HCT116 (cell line): ENCODE results near the gene PSENEN. TPM values are rescaled to one million over a fixed set of nuclear protein-coding genes. Genes with fewer than 3 reads are reported as not detected.

Experiments used
- ATAC-seq: fragments of 200-7000 bp; cut with Tn5 transposase; 2 replicates; pipeline ENCODE4 v1.9.1; 2020; ENCODE audit warnings: mild to moderate bottlenecking, moderate library complexity
- BruUV-seq: library from RNA; stranded (reverse); fragments of 400-500 nt; replicated peaks from 2 replicates; lab custom pipeline; 2021; lab: Mats Ljungman, UMichigan
- CTCF ChIA-PET: fragments of 300-600 bp; sonication (Branson Sonifier 250); formaldehyde crosslinking; loops from one replicate; lab custom pipeline; 2021; ENCODE audit warnings: antibody characterized with exemption; lab: Charles Lee
- POLR2A ChIA-PET: fragments of 300-600, 350-600 bp; sonication (Branson Sonifier 250); formaldehyde crosslinking; loops from one replicate; lab custom pipeline; 2021; ENCODE audit warnings: antibody characterized with exemption; lab: Charles Lee
- RAD21 ChIA-PET, 2 experiments: fragments of 300-600 bp; sonication (Branson Sonifier 250); formaldehyde crosslinking; loops; one replicate each; lab custom pipeline; 2023; ENCODE audit warnings: low total read pairs in 2 of 2; ENCODE audit not compliant: uncharacterized antibody in 2 of 2, unreplicated experiment in 2 of 2, low non-redundant PET in 1 of 2; lab: Charles Lee
- DNase-seq: peaks from one replicate; pipeline ENCODE4 v3.0.0-alpha.2; 2010; ENCODE audit warnings: low read depth, low spot score
- H2AFZ ChIP-seq: fragments of 200-600 bp; shearing (Covaris generic), sonication (generic); 2 replicates; pipeline ENCODE4 v1.6.1; 2017; ENCODE audit warnings: low read depth, mixed run types, mixed read lengths, antibody characterized with exemption, low read length; ENCODE audit not compliant: poor library complexity, severe bottlenecking
- H3K27ac ChIP-seq: 2 replicates; pipeline ENCODE4 v1.5.1; 2012; ENCODE audit warnings: low read depth, low read length
- H3K27me3 ChIP-seq: fragments of 200-600 bp; sonication (generic); 2 replicates; pipeline ENCODE4 v1.6.1; 2016; ENCODE audit warnings: mixed run types, low read length, mixed read lengths; ENCODE audit not compliant: insufficient read depth
- H3K36me3 ChIP-seq, 2 experiments: fragments of 200-500 bp in 1 of 2; fragments of 200-600 bp in 1 of 2; sonication (Bioruptor generic) in 1 of 2; sonication (generic) in 1 of 2; 2 replicates each; pipeline versions ENCODE4 v1.5.1 to v1.6.1; 2014 to 2016; ENCODE audit warnings: low read length in 2 of 2, inconsistent platforms in 1 of 2, mixed read lengths in 1 of 2, mixed run types in 1 of 2; ENCODE audit not compliant: insufficient read depth in 2 of 2, control insufficient read depth in 1 of 2
- H3K4me1 ChIP-seq, 2 experiments: fragments of 200-600 bp in 1 of 2; sonication (generic) in 1 of 2; 2 replicates each; pipeline versions ENCODE4 v1.5.1 to v1.6.1; 2012 to 2017; ENCODE audit warnings: low read length in 2 of 2, inconsistent platforms in 1 of 2, mild to moderate bottlenecking in 1 of 2, mixed read lengths in 1 of 2, mixed run types in 1 of 2, moderate library complexity in 1 of 2; ENCODE audit not compliant: insufficient read depth in 2 of 2, control insufficient read depth in 1 of 2
- H3K4me2 ChIP-seq: fragments of 200-600 bp; sonication (generic); 2 replicates; pipeline ENCODE4 v1.6.1; 2017; ENCODE audit warnings: mixed run types, low read length, mixed read lengths
- H3K4me3 ChIP-seq, 2 experiments: fragments of 200-600 bp in 1 of 2; sonication (generic) in 1 of 2; replicated peaks in 1 of 2; 2 replicates each; pipeline ENCODE4 v1.5.1; 2011 to 2016; ENCODE audit warnings: low read length in 2 of 2, control low read depth in 1 of 2, low read depth in 1 of 2, mild to moderate bottlenecking in 1 of 2, mixed read lengths in 1 of 2, mixed run types in 1 of 2
- H3K79me2 ChIP-seq: fragments of 200-600 bp; sonication (generic); 2 replicates; pipeline ENCODE4 v1.6.1; 2017; ENCODE audit warnings: mild to moderate bottlenecking, mixed run types, low read length, moderate library complexity, mixed read lengths; ENCODE audit not compliant: insufficient read depth
- H3K9ac ChIP-seq: fragments of 200-600 bp; sonication (generic); 2 replicates; pipeline ENCODE4 v1.6.1; 2016; ENCODE audit warnings: low read length, mixed read lengths
- H3K9me2 ChIP-seq: fragments of 200-600 bp; sonication (generic), shearing (Covaris generic); 2 replicates; pipeline ENCODE4 v1.6.1; 2017; ENCODE audit warnings: mixed run types, mild to moderate bottlenecking, moderate library complexity; ENCODE audit not compliant: insufficient read depth
- H3K9me3 ChIP-seq, 2 experiments: fragments of 200-500 bp in 1 of 2; fragments of 200-600 bp in 1 of 2; sonication (Bioruptor generic) in 1 of 2; sonication (generic) in 1 of 2; 2 replicates each; pipeline ENCODE4 v1.6.1; 2014 to 2017; ENCODE audit warnings: low read length in 2 of 2, mixed read lengths in 2 of 2, inconsistent platforms in 1 of 2, low read depth in 1 of 2, mild to moderate bottlenecking in 1 of 2, mixed run types in 1 of 2, moderate library complexity in 1 of 2; ENCODE audit not compliant: control insufficient read depth in 1 of 2, insufficient read depth in 1 of 2
- H4K20me1 ChIP-seq: fragments of 200-600 bp; sonication (generic), shearing (Covaris generic); 2 replicates; pipeline ENCODE4 v1.6.1; 2017; ENCODE audit warnings: mixed run types, mild to moderate bottlenecking, moderate library complexity; ENCODE audit not compliant: insufficient read depth
- ELF1 ChIP-seq: IDR thresholded peaks from 2 replicates; pipeline ENCODE4 v1.6.1; 2012; ENCODE audit warnings: low read depth, borderline replicate concordance
- EZH2 ChIP-seq: fragments of 200-600 bp; sonication (generic); IDR thresholded peaks from 2 replicates; pipeline ENCODE4 v1.6.1; 2017; ENCODE audit warnings: antibody characterized with exemption, mixed run types
- EZH2phosphoT487 ChIP-seq: fragments of 200-600 bp; IDR thresholded peaks from 2 replicates; pipeline ENCODE4 v1.6.1; 2018; ENCODE audit warnings: antibody characterized with exemption, borderline replicate concordance
- MAX ChIP-seq: IDR thresholded peaks from 2 replicates; pipeline ENCODE4 v1.6.1; 2012
- REST ChIP-seq: IDR thresholded peaks from 2 replicates; pipeline ENCODE4 v1.6.1; 2012; ENCODE audit warnings: low read depth
- YY1 ChIP-seq: IDR thresholded peaks from 2 replicates; pipeline ENCODE4 v1.6.1; 2011; ENCODE audit warnings: low read length, low read depth, moderate library complexity, mild to moderate bottlenecking; ENCODE audit not compliant: insufficient replicate concordance; ENCODE audit errors: extremely low read depth
- intact Hi-C: fragments of 100-400 bp; cut with micrococcal nuclease; formaldehyde crosslinking; loops from 2 replicates; pipeline ENCODE4 v1.10.0; 2022
- total RNA-seq: library from RNA; stranded (reverse); gene quantifications from one replicate; pipeline ENCODE4 v1.2.1, GENCODE V29; 2021; ENCODE audit not compliant: unreplicated experiment

The PSENEN gene
- total RNA-seq, 1 experiment from 2014 or later, result 55.3 TPM

- RAD21 ChIA-PET, result no interaction called here
Observed at GRCh38 chr19:35782589-35782988, 37.1 kb downstream of the PSENEN start.

More at GRCh38 chr19:35782589-35782988, 37.1 kb downstream of the PSENEN start:
- H3K4me2 ChIP-seq, result no peak overlapping the region
- TF ChIP-seq EZH2phosphoT487 (no peak), MAX (no peak), REST (no peak), EZH2 (no peak), YY1 (no peak), ELF1 (no peak)
- H3K27me3 ChIP-seq, result no peaks in the 10 kb centered on the region
- no peak overlapping the region for H2AFZ ChIP-seq
- ChIA-PET CTCF (no interaction called here), POLR2A (no interaction called here)
- no peaks in the 10 kb centered on the region for H3K9me2 ChIP-seq
- no peak overlapping the region for H3K4me3 ChIP-seq
- no peak overlapping the region for H3K27ac ChIP-seq
- H4K20me1 ChIP-seq, result no peaks in the 10 kb centered on the region
- DNase-seq (no peak), ATAC-seq (no peak)
- H3K9ac ChIP-seq, result no peak overlapping the region
- intact Hi-C loops, result no loop called here
- H3K9me3 ChIP-seq, result no peaks in the 10 kb centered on the region
- H3K79me2 ChIP-seq, result no peaks in the 10 kb centered on the region
- peaks cover 2 to 4% of the 10 kb centered on the region in 2 experiments; a peak in 2 of 4 replicates for H3K36me3 ChIP-seq
- H3K4me1 ChIP-seq, result no peaks in the 10 kb centered on the region
- no TSS peak for BruUV-seq
